SJCRH30 (cell line): ENCODE data around the gene C16orf87. TPM values are rescaled to one million over a fixed set of nuclear protein-coding genes. Genes with fewer than 3 reads are reported as not detected.
A peak's percentile ranks its signal among the peaks of the same experiment; 100 is the strongest.
"Not testable (repeated sequence)": the region's sequence is repeated elsewhere in the genome, so short reads cannot be mapped to it uniquely, and the experiment has no call there.

ENCODE experiments used
- DNase-seq, 2 experiments: peaks; one replicate each; pipeline ENCODE4 v3.0.0-alpha.2; 2015 to 2020
- H3K27ac ChIP-seq: fragments of 250-450 bp; sonication (Bioruptor Pico); 2 replicates; pipeline ENCODE4 v1.5.1; 2020; ENCODE audit warnings: mild to moderate bottlenecking, moderate library complexity
- H3K27me3 ChIP-seq: fragments of 250-450 bp; sonication (Bioruptor Pico); 2 replicates; pipeline ENCODE4 v1.5.1; 2020; ENCODE audit warnings: mild to moderate bottlenecking, moderate library complexity
- H3K36me3 ChIP-seq: fragments of 250-450 bp; sonication (Bioruptor Pico); 2 replicates; pipeline ENCODE4 v1.5.1; 2020; ENCODE audit warnings: mild to moderate bottlenecking, moderate library complexity
- H3K4me1 ChIP-seq: fragments of 250-450 bp; sonication (Bioruptor Pico); 2 replicates; pipeline ENCODE4 v1.5.1; 2020; ENCODE audit warnings: mild to moderate bottlenecking, moderate library complexity
- H3K4me3 ChIP-seq: fragments of 250-450 bp; sonication (Bioruptor Pico); 2 replicates; pipeline ENCODE4 v1.5.1; 2020; ENCODE audit warnings: mild to moderate bottlenecking, moderate library complexity
- H3K9me3 ChIP-seq: fragments of 250-450 bp; sonication (Bioruptor Pico); replicated peaks from 2 replicates; pipeline ENCODE4 v1.5.1; 2020; ENCODE audit warnings: mild to moderate bottlenecking, moderate library complexity
- total RNA-seq: library from RNA; depleted of rRNA; stranded (reverse); fragments of >200 nt; shearing (Covaris generic); gene quantifications from 2 replicates; pipeline ENCODE4 v1.2.3, GENCODE V29; 2014; rRNA removed

C16orf87 gene
- total RNA-seq, result 24.3 and 32.5 TPM in 2 replicates

- Histone ChIP-seq H3K27ac (peak within 1 kb of the TSS; percentile 88), H3K9me3 (no peaks in the 10 kb centered on the region), H3K36me3 (no peaks in the 10 kb centered on the region), H3K4me1 (no peaks in the 10 kb centered on the region; the same call in 1 of the 2 replicates), H3K4me3 (peak within 1 kb of the TSS; percentile 88), H3K27me3 (no peaks in the 10 kb centered on the region)
- DNase-seq, result peak; percentile 95
Observed at GRCh38 chr16:46830902-46831647, at the start of gene C16orf87. Gene C16orf87, minus strand, starts transcription at chr16:46831180. Its CDS starts 31 bp downstream, at chr16:46831149.

- Histone ChIP-seq H3K4me1 (no peaks in the 10 kb centered on the region), H3K27me3 (no peaks in the 10 kb centered on the region; the same call in 1 of the 2 replicates)
- no peak for DNase-seq
Observed at GRCh38 chr16:46875243-46875642, 44.3 kb upstream of the C16orf87 start.

DNA sequence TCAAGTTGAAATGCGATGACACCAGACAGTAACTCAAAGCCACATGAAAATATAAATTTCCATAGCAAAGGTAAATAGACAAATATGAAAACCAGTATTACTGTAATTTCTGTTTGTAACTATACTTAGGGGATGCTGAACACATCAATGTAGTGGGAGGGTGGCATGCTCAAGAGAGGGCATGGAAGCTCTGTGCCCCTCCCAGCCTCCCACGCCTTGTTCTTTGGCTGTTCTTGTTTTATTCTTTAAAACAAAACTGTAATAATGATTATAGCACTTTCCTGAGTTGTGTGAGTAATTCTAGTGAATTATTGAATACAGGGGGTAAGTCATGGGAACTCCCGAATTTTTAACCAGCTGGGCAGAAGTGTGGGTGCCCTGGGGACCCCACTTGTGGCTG, 42.2 kb upstream of the C16orf87 start:
- DNase-seq, result no peak
- no peaks in the 10 kb centered on the region for H3K4me1 ChIP-seq
- no peaks in the 10 kb centered on the region; the same call in 1 of the 2 replicates for H3K27me3 ChIP-seq
- no peak overlapping the region for H3K27ac ChIP-seq
- H3K9me3 ChIP-seq, result no peaks in the 10 kb centered on the region
- H3K4me3 ChIP-seq, result no peak overlapping the region
- H3K36me3 ChIP-seq, result no peaks in the 10 kb centered on the region

More at GRCh38 chr16:46875243-46875642, 44.3 kb upstream of the C16orf87 start:
- H3K4me3 ChIP-seq, result no peak overlapping the region
- no peaks in the 10 kb centered on the region for H3K36me3 ChIP-seq
- H3K9me3 ChIP-seq, result no peaks in the 10 kb centered on the region
- H3K27ac ChIP-seq, result no peak overlapping the region

GRCh38 chr16:46871597-46871996, 40.6 kb upstream of the C16orf87 start:
- H3K27ac ChIP-seq, result no peak overlapping the region
- no peak for DNase-seq
- H3K9me3 ChIP-seq, result no peaks in the 10 kb centered on the region
- H3K4me1 ChIP-seq, result no peaks in the 10 kb centered on the region
- no peaks in the 10 kb centered on the region for H3K36me3 ChIP-seq
- no peaks in the 10 kb centered on the region; the same call in 1 of the 2 replicates for H3K27me3 ChIP-seq
- H3K4me3 ChIP-seq, result no peak overlapping the region

GRCh38 chr16:46868891-46869290, 37.9 kb upstream of the C16orf87 start:
- H3K27me3 ChIP-seq, H3K4me3 ChIP-seq, H3K4me1 ChIP-seq, H3K36me3 ChIP-seq, H3K9me3 ChIP-seq, H3K27ac ChIP-seq, DNase-seq: not testable (repeated sequence)

GRCh38 chr16:46867486-46867885, 36.5 kb upstream of the C16orf87 start:
- H3K27ac ChIP-seq, H3K36me3 ChIP-seq, H3K4me3 ChIP-seq, H3K9me3 ChIP-seq, DNase-seq, H3K4me1 ChIP-seq, H3K27me3 ChIP-seq: not testable (repeated sequence)

- no peaks in the 10 kb centered on the region for H3K4me1 ChIP-seq
- H3K27me3 ChIP-seq, result no peaks in the 10 kb centered on the region
- no peaks in the 10 kb centered on the region for H3K9me3 ChIP-seq
- no peak overlapping the region for H3K27ac ChIP-seq
- no peaks in the 10 kb centered on the region for H3K36me3 ChIP-seq
- no peak for DNase-seq
- no peak overlapping the region for H3K4me3 ChIP-seq
Observed at GRCh38 chr16:46866286-46866685, 35.3 kb upstream of the C16orf87 start.

GRCh38 chr16:46862555-46863447, 31.8 kb upstream of the C16orf87 start:
- Histone ChIP-seq H3K27ac (no peak overlapping the region), H3K9me3 (no peaks in the 10 kb centered on the region), H3K4me1 (no peaks in the 10 kb centered on the region), H3K27me3 (no peaks in the 10 kb centered on the region), H3K36me3 (no peaks in the 10 kb centered on the region), H3K4me3 (no peak overlapping the region)
- no peak for DNase-seq

DNA sequence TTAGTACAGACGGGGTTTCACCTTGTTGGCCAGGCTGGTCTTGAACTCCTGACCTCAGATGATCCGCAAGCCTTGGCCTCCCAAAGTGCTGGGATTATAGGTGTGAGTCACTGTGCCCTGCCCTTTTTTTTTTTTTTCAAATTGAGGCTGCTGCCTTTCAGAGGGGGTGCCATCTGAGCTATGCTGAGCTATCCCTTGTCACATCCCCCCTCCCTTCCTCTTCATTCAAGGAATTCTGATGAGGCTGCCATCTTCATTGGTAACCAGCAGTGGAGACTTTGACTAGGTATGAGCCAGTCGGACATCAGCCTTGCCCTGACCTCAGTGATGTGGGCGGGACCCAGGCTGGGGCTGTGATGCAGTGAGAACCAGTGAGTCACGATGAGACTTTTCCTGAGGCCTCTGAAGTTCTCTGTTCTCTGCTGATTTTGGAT, 28.8 kb upstream of the C16orf87 start:
- Histone ChIP-seq H3K4me1 (no peaks in the 10 kb centered on the region), H3K36me3 (no peaks in the 10 kb centered on the region), H3K27ac (no peak overlapping the region), H3K4me3 (no peak overlapping the region), H3K27me3 (no peaks in the 10 kb centered on the region), H3K9me3 (no peaks in the 10 kb centered on the region)
- peak in 1 of 2 experiments; percentile 13 for DNase-seq

- Histone ChIP-seq H3K4me3 (no peak overlapping the region), H3K27me3 (0 out of 2 replicates have a peak, but pooled peaks cover 3% of the 10 kb centered on the region), H3K4me1 (no peaks in the 10 kb centered on the region), H3K9me3 (no peaks in the 10 kb centered on the region), H3K27ac (no peak overlapping the region), H3K36me3 (no peaks in the 10 kb centered on the region)
- no peak for DNase-seq
Observed at GRCh38 chr16:46858151-46858550, 27.2 kb upstream of the C16orf87 start.

DNA sequence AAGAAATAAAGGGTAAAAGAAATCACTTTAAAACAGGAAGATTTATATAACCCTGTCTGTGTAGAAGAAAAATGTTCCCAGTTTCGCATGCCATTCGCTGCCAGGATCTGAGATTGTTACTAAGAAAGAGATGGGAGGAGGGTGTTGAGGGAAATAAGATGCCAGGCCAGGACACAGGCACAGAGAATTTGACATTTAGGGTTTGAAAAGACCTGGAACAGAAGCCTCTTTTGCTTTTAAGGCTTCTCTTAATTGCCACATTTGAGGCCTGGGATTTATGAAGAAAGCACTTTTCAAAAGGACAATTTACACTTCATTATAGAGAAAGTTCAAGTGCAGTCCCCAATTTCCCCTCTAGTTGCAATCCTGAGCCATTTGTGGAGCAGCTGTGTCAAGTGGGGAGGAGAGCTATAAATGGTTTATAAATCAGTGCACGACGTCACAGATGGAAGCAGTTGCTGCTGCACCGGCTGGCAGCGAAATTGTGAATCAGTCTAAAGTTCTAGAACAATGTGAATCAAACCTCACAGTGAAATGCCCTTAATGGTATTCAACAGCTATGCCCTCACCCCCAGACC, 26.5 kb upstream of the C16orf87 start:
- no peaks in the 10 kb centered on the region for H3K36me3 ChIP-seq
- DNase-seq, result peak; percentile 51 to 71
- no peaks in the 10 kb centered on the region for H3K4me1 ChIP-seq
- no peaks in the 10 kb centered on the region for H3K9me3 ChIP-seq
- H3K27ac ChIP-seq, result no peak overlapping the region
- no peak overlapping the region for H3K4me3 ChIP-seq
- 0 out of 2 replicates have a peak, but pooled peaks cover 4% of the 10 kb centered on the region for H3K27me3 ChIP-seq

GRCh38 chr16:46855389-46855788, 24.4 kb upstream of the C16orf87 start:
- H3K9me3 ChIP-seq, result no peaks in the 10 kb centered on the region
- DNase-seq, result no peak
- 0 out of 2 replicates have a peak, but pooled peaks cover 4% of the 10 kb centered on the region for H3K27me3 ChIP-seq
- no peak overlapping the region for H3K4me3 ChIP-seq
- H3K27ac ChIP-seq, result no peak overlapping the region
- no peaks in the 10 kb centered on the region for H3K4me1 ChIP-seq
- no peaks in the 10 kb centered on the region for H3K36me3 ChIP-seq

- Histone ChIP-seq H3K4me1 (no peaks in the 10 kb centered on the region), H3K27ac (no peak overlapping the region), H3K4me3 (no peak overlapping the region), H3K9me3 (no peaks in the 10 kb centered on the region), H3K36me3 (no peaks in the 10 kb centered on the region), H3K27me3 (0 out of 2 replicates have a peak, but pooled peaks cover 4% of the 10 kb centered on the region)
- no peak for DNase-seq
Observed at GRCh38 chr16:46854846-46855245, 23.9 kb upstream of the C16orf87 start.

DNA sequence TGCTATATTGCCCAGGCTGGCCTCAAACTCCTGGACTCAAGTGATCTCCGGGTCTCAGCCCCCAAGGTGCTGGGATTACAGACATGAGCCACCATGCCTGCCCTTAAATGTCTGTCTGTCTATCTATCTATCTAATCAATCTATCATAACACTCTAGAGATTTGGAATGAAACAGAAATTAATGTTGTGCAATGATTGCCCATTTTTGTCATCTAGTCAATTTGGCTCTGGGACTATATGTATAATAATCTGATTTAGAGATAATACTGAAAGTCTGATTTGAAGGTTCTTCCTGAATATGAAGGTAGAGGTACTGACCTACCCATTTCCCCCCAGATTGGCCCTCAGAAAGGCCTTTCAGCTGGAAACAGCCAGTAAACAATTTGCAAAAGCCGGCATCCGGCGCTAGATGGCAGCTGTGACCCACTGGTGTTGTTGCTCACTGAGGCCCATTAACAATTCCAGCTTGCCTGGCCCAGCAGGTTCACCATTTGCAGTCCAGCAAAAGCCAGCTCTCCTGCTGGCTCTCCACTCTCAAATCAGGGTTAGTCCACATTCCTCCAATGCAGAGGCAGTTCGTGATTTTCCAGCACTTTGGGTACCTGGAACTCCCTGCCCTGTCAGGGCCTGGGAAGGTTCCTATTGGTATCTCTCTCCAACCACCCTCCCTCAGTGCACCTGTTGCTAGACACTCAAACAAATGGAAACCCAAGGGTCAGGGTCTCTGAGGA, 22.9 kb upstream of the C16orf87 start:
- H3K27ac ChIP-seq, result no peak overlapping the region
- H3K4me3 ChIP-seq, result no peak overlapping the region
- peak; percentile 65 to 79 for DNase-seq
- H3K4me1 ChIP-seq, result no peaks in the 10 kb centered on the region
- no peaks in the 10 kb centered on the region for H3K36me3 ChIP-seq
- 0 out of 2 replicates have a peak, but pooled peaks cover 4% of the 10 kb centered on the region for H3K27me3 ChIP-seq
- no peaks in the 10 kb centered on the region for H3K9me3 ChIP-seq
